CD4-positive, CD25-positive, alpha-beta regulatory T cell (primary cell): ENCODE measurements around the gene RIN3. TPM values are rescaled to one million over a fixed set of nuclear protein-coding genes. Genes with fewer than 3 reads are reported as not detected.

Experiments
- ATAC-seq, 2 donors: fragments of 150-1000 bp; cut with Tn5 transposase; one replicate each; pipeline ENCODE4 v1.10.0; 2021; ENCODE audit warnings: low read depth in 2 of 2, moderate number of reproducible peaks in 2 of 2, moderate library complexity in 1 of 2
- DNase-seq, 3 donors: peaks; one replicate each; pipeline versions ENCODE4 v3.0.0 to v3.0.0-alpha.2; 2012 to 2022; ENCODE audit warnings: mixed read lengths in 1 of 3
- H3K27ac ChIP-seq: one replicate; pipeline ENCODE4 v1.7.0; 2013; ENCODE audit warnings: mild to moderate bottlenecking, low read length; ENCODE audit not compliant: insufficient read depth, poor library complexity, severe bottlenecking
- H3K27me3 ChIP-seq: one replicate; pipeline ENCODE4 v1.7.0; 2013; ENCODE audit warnings: low read length; ENCODE audit not compliant: control insufficient read depth, insufficient read depth
- H3K36me3 ChIP-seq: one replicate; pipeline ENCODE4 v1.7.0; 2013; ENCODE audit warnings: mild to moderate bottlenecking, low read length, moderate library complexity; ENCODE audit not compliant: control insufficient read depth, insufficient read depth
- H3K4me1 ChIP-seq: 2 replicates; pipeline ENCODE4 v1.7.0; 2013; ENCODE audit warnings: mild to moderate bottlenecking, low read length; ENCODE audit not compliant: insufficient read depth, control insufficient read depth, poor library complexity, severe bottlenecking
- H3K4me3 ChIP-seq: one replicate; pipeline ENCODE4 v1.7.0; 2013; ENCODE audit warnings: low read depth, mild to moderate bottlenecking, low read length, moderate library complexity
- H3K9me3 ChIP-seq, 2 experiments: 1 replicate in 1 of 2; 2 replicates in 1 of 2; pipeline ENCODE4 v1.7.0; 2013; ENCODE audit warnings: low read length in 2 of 2, mild to moderate bottlenecking in 1 of 2, moderate library complexity in 1 of 2; ENCODE audit not compliant: control insufficient read depth in 2 of 2
- H3K27ac Mint-ChIP-seq, 3 donors: one replicate each; pipeline ENCODE4 v1.8.0; 2020 to 2022; ENCODE audit warnings: mild to moderate bottlenecking in 3 of 3, mixed read lengths in 3 of 3, moderate library complexity in 2 of 3
- H3K27me3 Mint-ChIP-seq: one replicate; pipeline ENCODE4 v1.8.0; 2022; ENCODE audit warnings: mild to moderate bottlenecking, mixed read lengths
- H3K36me3 Mint-ChIP-seq: one replicate; pipeline ENCODE4 v1.8.0; 2020; ENCODE audit warnings: mixed read lengths
- H3K4me1 Mint-ChIP-seq, 4 donors: one replicate each; pipeline ENCODE4 v1.8.0; 2020 to 2022; ENCODE audit warnings: mixed read lengths in 4 of 4, mild to moderate bottlenecking in 1 of 4
- H3K4me3 Mint-ChIP-seq, 4 donors: one replicate each; pipeline ENCODE4 v1.8.0; 2020 to 2022; ENCODE audit warnings: mild to moderate bottlenecking in 4 of 4, mixed read lengths in 4 of 4, moderate library complexity in 3 of 4
- H3K9me3 Mint-ChIP-seq, 7 donors: one replicate each; pipeline ENCODE4 v1.8.0; 2020 to 2022; ENCODE audit warnings: mixed read lengths in 7 of 7, mild to moderate bottlenecking in 3 of 7, moderate library complexity in 2 of 7
- polyA plus RNA-seq, 4 donors: library from polyadenylated mRNA; unstranded; fragments of 300-500 nt; fragmentation: Illumina TruSeq; gene quantifications; one replicate each; pipeline ENCODE4 v1.2.3, GENCODE V29; 2021
- total RNA-seq: library from RNA; stranded (reverse); gene quantifications from one replicate; pipeline ENCODE4 v1.2.3, GENCODE V29; 2022

Gene RIN3
- total and polyA plus RNA-seq, 5 donors from 2014 or later: 21.0 to 120 (median 25.0) TPM

- Mint-ChIP-seq H3K27ac (peak overlapping the region in 1 of 3 donors; percentile 23), H3K4me1 (peaks cover 10 to 64% (median 22%) of the 10 kb centered on the region in 4 donors), H3K36me3 (no peaks in the 10 kb centered on the region), H3K27me3 (no peaks in the 10 kb centered on the region), H3K9me3 (no peaks in the 10 kb centered on the region), H3K4me3 (no peak overlapping the region)
- Histone ChIP-seq H3K27me3 (no peaks in the 10 kb centered on the region), H3K4me3 (no peak overlapping the region), H3K9me3 (no peaks in the 10 kb centered on the region), H3K36me3 (no peaks in the 10 kb centered on the region), H3K4me1 (peaks cover 17% of the 10 kb centered on the region), H3K27ac (no peak overlapping the region)
- DNase-seq (no peak), ATAC-seq (no peak)
These were observed 43.9 kb downstream of the RIN3 start for GRCh38 chr14:92557544-92557912.

DNA sequence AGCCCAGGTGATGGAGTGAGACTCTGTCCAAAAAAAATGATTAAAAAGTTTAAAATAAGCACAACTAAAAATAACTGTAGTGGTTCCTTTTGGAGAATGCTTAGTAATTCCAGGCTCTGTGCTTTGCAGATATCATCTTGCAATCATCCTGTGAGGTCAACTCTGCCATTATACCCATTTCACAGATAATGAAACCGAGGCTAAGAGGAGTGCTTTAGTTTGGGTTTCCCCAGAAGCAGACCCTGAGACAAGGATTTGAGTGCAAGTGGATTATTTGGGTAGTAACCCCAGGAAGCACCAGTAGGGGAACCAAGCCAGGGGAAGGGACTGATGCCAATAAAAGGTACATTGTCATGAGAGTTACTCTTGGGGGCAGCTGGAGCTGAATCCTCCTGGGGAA is 44.7 kb downstream of the RIN3 start:
- Mint-ChIP-seq H3K27me3 (no peaks in the 10 kb centered on the region), H3K27ac (peak overlapping the region in 2 of 3 donors; percentile 20 to 83), H3K4me3 (no peak overlapping the region), H3K36me3 (no peaks in the 10 kb centered on the region), H3K9me3 (no peaks in the 10 kb centered on the region), H3K4me1 (peaks cover 12 to 65% (median 25%) of the 10 kb centered on the region in 4 donors)
- DNase-seq (no peak), ATAC-seq (no peak)
- Histone ChIP-seq H3K4me3 (no peak overlapping the region), H3K36me3 (no peaks in the 10 kb centered on the region), H3K9me3 (no peaks in the 10 kb centered on the region), H3K4me1 (peaks cover 21% of the 10 kb centered on the region), H3K27ac (no peak overlapping the region), H3K27me3 (no peaks in the 10 kb centered on the region)

DNA sequence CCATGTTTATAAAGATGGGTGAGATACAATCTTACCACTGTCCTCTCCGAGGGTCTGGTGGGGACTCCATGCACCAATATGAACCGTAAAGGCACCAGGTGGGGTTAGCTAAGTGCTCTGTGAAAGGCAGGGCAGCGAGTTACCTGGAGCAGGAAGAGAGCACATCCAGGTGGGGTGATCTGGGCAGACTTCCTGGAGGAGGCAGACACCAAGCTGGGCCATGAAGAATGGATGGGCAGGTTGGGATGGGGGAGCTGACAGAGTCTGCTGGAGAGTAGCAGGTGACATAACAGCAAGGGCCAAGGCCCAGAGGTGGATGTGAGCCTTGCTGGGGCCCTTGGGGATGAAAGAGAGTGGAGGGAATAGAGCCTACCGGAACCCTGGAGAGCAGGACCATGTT is 45.9 kb downstream of the RIN3 start:
- Histone ChIP-seq H3K4me1 (peaks cover 30% of the 10 kb centered on the region), H3K27me3 (no peaks in the 10 kb centered on the region), H3K27ac (no peak overlapping the region), H3K9me3 (no peaks in the 10 kb centered on the region), H3K36me3 (no peaks in the 10 kb centered on the region), H3K4me3 (no peak overlapping the region)
- Mint-ChIP-seq H3K27me3 (no peaks in the 10 kb centered on the region), H3K9me3 (no peaks in the 10 kb centered on the region), H3K36me3 (no peaks in the 10 kb centered on the region), H3K4me1 (peaks cover 15 to 73% (median 30%) of the 10 kb centered on the region in 4 donors), H3K27ac (peak overlapping the region in 1 of 3 donors; percentile 72), H3K4me3 (no peak overlapping the region)
- ATAC-seq: no peak
- DNase-seq: no peak

GRCh38 chr14:92560106-92560865 is 46.7 kb downstream of the RIN3 start:
- Histone ChIP-seq H3K9me3 (no peaks in the 10 kb centered on the region), H3K36me3 (no peaks in the 10 kb centered on the region), H3K4me3 (no peak overlapping the region), H3K27me3 (no peaks in the 10 kb centered on the region), H3K27ac (no peak overlapping the region), H3K4me1 (peaks cover 30% of the 10 kb centered on the region)
- DNase-seq (peak in 2 of 3 donors; percentile 32 to 73), ATAC-seq (peak in 1 of 2 donors; percentile 62)
- no peak overlapping the region for H3K4me3 Mint-ChIP-seq
- H3K4me1 Mint-ChIP-seq: peaks cover 15 to 71% (median 30%) of the 10 kb centered on the region in 4 donors
- H3K27ac Mint-ChIP-seq: peak overlapping the region; percentile 14 to 93 (median 68)
- no peaks in the 10 kb centered on the region for H3K9me3 Mint-ChIP-seq
- no peaks in the 10 kb centered on the region for H3K36me3 Mint-ChIP-seq
- H3K27me3 Mint-ChIP-seq: no peaks in the 10 kb centered on the region

DNA sequence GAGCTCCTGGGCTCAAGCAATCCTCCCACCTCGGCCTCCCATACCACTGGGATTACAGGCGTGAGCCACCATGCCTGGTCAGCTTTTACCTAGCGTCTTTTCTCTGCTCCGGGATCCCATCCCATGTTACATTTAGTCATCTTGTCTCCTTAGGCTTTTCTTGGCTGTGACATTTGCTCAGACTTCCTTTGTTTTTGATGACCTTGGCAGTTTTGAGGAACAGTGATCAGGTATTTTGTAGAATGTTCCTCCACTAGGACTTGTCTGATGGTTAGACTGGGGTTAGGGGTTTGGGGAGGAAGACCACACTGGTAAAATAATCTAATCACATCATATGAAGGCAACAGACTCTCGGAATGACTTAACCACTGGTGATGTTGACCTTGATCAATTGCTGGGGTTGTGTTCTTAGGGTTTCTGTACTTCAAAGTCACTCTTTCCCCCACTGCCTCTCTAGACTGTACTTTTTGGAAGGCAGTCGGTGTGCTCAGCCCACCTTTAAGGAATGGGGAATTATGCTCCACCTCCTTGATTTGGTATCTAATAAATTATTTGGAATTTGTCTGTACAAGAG is 48.4 kb downstream of the RIN3 start:
- DNase-seq: peak in 1 of 3 donors; percentile 50
- H3K36me3 Mint-ChIP-seq: no peaks in the 10 kb centered on the region
- peaks cover 6 to 54% (median 22%) of the 10 kb centered on the region in 4 donors for H3K4me1 Mint-ChIP-seq
- Histone ChIP-seq H3K9me3 (no peaks in the 10 kb centered on the region), H3K27me3 (no peaks in the 10 kb centered on the region), H3K4me1 (peaks cover 19% of the 10 kb centered on the region), H3K27ac (no peak overlapping the region), H3K36me3 (no peaks in the 10 kb centered on the region), H3K4me3 (no peak overlapping the region)
- peaks cover 0 to 4% (median 0%) of the 10 kb centered on the region in 7 donors for H3K9me3 Mint-ChIP-seq
- peak overlapping the region in 2 of 3 donors; percentile 21 to 40 for H3K27ac Mint-ChIP-seq
- no peak for ATAC-seq
- no peaks in the 10 kb centered on the region for H3K27me3 Mint-ChIP-seq
- peak overlapping the region in 1 of 4 donors; percentile 42 for H3K4me3 Mint-ChIP-seq

DNA sequence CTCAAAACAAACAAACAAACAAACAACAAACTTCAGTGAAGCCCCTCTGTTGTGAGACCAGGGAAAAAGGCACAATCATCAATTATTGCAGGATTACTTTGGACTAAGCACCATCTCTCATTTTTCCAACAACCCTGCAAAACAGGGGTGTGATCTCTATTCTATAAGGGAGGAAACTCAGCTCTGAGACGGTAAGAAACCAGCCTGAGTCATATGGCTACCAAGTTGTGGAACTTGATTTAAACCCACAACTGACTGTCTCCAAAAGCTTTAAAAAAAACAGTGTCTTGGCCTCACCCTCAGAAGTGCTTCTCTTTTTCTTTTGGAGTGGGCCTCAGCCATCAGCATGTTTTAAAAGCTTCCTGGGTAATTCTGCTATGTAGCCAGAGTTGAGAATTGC is 49.8 kb downstream of the RIN3 start:
- H3K27ac ChIP-seq: no peak overlapping the region
- peaks cover 21% of the 10 kb centered on the region for H3K4me1 ChIP-seq
- no peaks in the 10 kb centered on the region for H3K27me3 ChIP-seq
- peaks cover 5 to 48% (median 26%) of the 10 kb centered on the region in 4 donors for H3K4me1 Mint-ChIP-seq
- peaks cover 0 to 7% (median 3%) of the 10 kb centered on the region in 7 donors for H3K9me3 Mint-ChIP-seq
- H3K36me3 ChIP-seq: no peaks in the 10 kb centered on the region
- no peaks in the 10 kb centered on the region for H3K9me3 ChIP-seq
- H3K27ac Mint-ChIP-seq: no peak overlapping the region
- no peak overlapping the region for H3K4me3 Mint-ChIP-seq
- peaks cover 5% of the 10 kb centered on the region for H3K36me3 Mint-ChIP-seq
- H3K4me3 ChIP-seq: no peak overlapping the region
- peak; percentile 26 to 57 for ATAC-seq
- no peaks in the 10 kb centered on the region for H3K27me3 Mint-ChIP-seq
- DNase-seq: peak in 1 of 3 donors; percentile 82

GRCh38 chr14:92563765-92564285 is 50.2 kb downstream of the RIN3 start:
- H3K9me3 Mint-ChIP-seq: peaks cover 0 to 7% (median 3%) of the 10 kb centered on the region in 7 donors
- ATAC-seq: no peak
- peaks cover 25% of the 10 kb centered on the region for H3K4me1 ChIP-seq
- H3K4me3 ChIP-seq: no peak overlapping the region
- peaks cover 5% of the 10 kb centered on the region for H3K36me3 Mint-ChIP-seq
- H3K9me3 ChIP-seq: no peaks in the 10 kb centered on the region
- no peaks in the 10 kb centered on the region for H3K27me3 ChIP-seq
- H3K36me3 ChIP-seq: no peaks in the 10 kb centered on the region
- H3K27ac Mint-ChIP-seq: no peak overlapping the region
- no peak overlapping the region for H3K27ac ChIP-seq
- no peaks in the 10 kb centered on the region for H3K27me3 Mint-ChIP-seq
- H3K4me1 Mint-ChIP-seq: peaks cover 5 to 50% (median 26%) of the 10 kb centered on the region in 4 donors
- no peak for DNase-seq
- H3K4me3 Mint-ChIP-seq: no peak overlapping the region
